K562 (cell line): Measurements from ENCODE around the gene USP10. TPM values are rescaled to one million over a fixed set of nuclear protein-coding genes. Genes with fewer than 3 reads are reported as not detected.

ENCODE experiments used
- ATAC-seq: fragments of 200-7000 bp; cut with Tn5 transposase; 3 replicates; pipeline ENCODE4 v1.9.1; 2020; ENCODE audit warnings: moderate library complexity
- BruUV-seq: library from RNA; stranded (reverse); fragments of 400-500 nt; replicated peaks from 2 replicates; lab custom pipeline; 2021; lab: Mats Ljungman, UMichigan
- CTCF ChIA-PET: fragments of 300-600 bp; formaldehyde crosslinking; extraction: SDS; loops from one replicate; lab custom pipeline; 2021; ENCODE audit warnings: low intra/inter-chr PET ratio; lab: Yijun Ruan, JAX
- POLR2A ChIA-PET: fragments of 300-600, 350-650 bp; sonication (Branson Sonifier 250); formaldehyde crosslinking; extraction: SDS; loops from one replicate; lab custom pipeline; 2021; ENCODE audit warnings: antibody characterized with exemption, inconsistent platforms; lab: Yijun Ruan, JAX
- DNase-seq, 4 experiments: peaks; one replicate each; pipeline versions ENCODE4 v3.0.0 to v3.0.0-alpha.2; 2011 to 2018; ENCODE audit warnings: low spot score in 3 of 4, mixed read lengths in 3 of 4; ENCODE audit errors: extremely low read depth in 1 of 4
- FAIRE-seq: peaks from 2 replicates; lab custom pipeline; 2011; peaks lifted over from hg19 to GRCh38; lab: Jason Lieb, UNC
- H2AFZ ChIP-seq: 2 replicates; pipeline ENCODE4 v1.6.0; 2011; ENCODE audit warnings: low read depth, low read length, control low read depth, inconsistent platforms
- H3K27ac ChIP-seq: fragments of 200-600 bp; 3 replicates; pipeline ENCODE4 v1.8.0; 2011; ENCODE audit warnings: low read depth, mild to moderate bottlenecking, control low read depth, inconsistent platforms, low read length, moderate library complexity, mixed read lengths; ENCODE audit errors: extremely low read depth
- H3K27me3 ChIP-seq, 2 experiments: fragments of 300-600 bp in 1 of 2; 2 replicates in 1 of 2; 3 replicates in 1 of 2; pipeline versions ENCODE4 v1.6.0 to v1.8.0; 2011; ENCODE audit warnings: inconsistent platforms in 2 of 2, low read length in 2 of 2, mild to moderate bottlenecking in 1 of 2, mixed read lengths in 1 of 2, moderate library complexity in 1 of 2; ENCODE audit not compliant: control insufficient read depth in 2 of 2, insufficient read depth in 2 of 2
- H3K36me3 ChIP-seq: fragments of 300-600 bp; 3 replicates; pipeline ENCODE4 v1.8.0; 2011; ENCODE audit warnings: mild to moderate bottlenecking, low read length, inconsistent platforms; ENCODE audit not compliant: control insufficient read depth, insufficient read depth
- H3K4me1 ChIP-seq, 2 experiments: fragments of 200-600 bp in 1 of 2; replicated peaks in 1 of 2; 2 replicates in 1 of 2; 3 replicates in 1 of 2; pipeline versions ENCODE4 v1.5.1 to v1.8.0; 2011; ENCODE audit warnings: inconsistent platforms in 2 of 2, low read length in 2 of 2, mild to moderate bottlenecking in 1 of 2, mixed read lengths in 1 of 2, moderate library complexity in 1 of 2; ENCODE audit not compliant: control insufficient read depth in 2 of 2, insufficient read depth in 2 of 2
- H3K4me2 ChIP-seq: 2 replicates; pipeline ENCODE4 v1.6.1; 2011; ENCODE audit warnings: low read length, control low read depth, inconsistent platforms, mixed read lengths; ENCODE audit not compliant: insufficient read depth
- H3K4me3 ChIP-seq: fragments of 200-600 bp; sonication (generic), shearing (Covaris generic); 2 replicates; pipeline ENCODE4 v1.5.1; 2016; ENCODE audit warnings: control low read depth, inconsistent platforms
- H3K79me2 ChIP-seq: fragments of 200-600 bp; 3 replicates; pipeline ENCODE4 v1.8.0; 2011; ENCODE audit warnings: low read length, inconsistent platforms; ENCODE audit not compliant: control insufficient read depth, insufficient read depth
- H3K9ac ChIP-seq, 2 experiments: 2 replicates each; pipeline versions ENCODE4 v1.6.0 to v1.6.1; 2011; ENCODE audit warnings: low read depth in 2 of 2, low read length in 2 of 2, control low read depth in 1 of 2, inconsistent platforms in 1 of 2, mild to moderate bottlenecking in 1 of 2, mixed read lengths in 1 of 2; ENCODE audit not compliant: insufficient read depth in 1 of 2
- H3K9me1 ChIP-seq: one replicate; pipeline ENCODE4 v1.6.0; 2011; ENCODE audit warnings: inconsistent platforms, mild to moderate bottlenecking, low read length, moderate library complexity; ENCODE audit not compliant: control insufficient read depth, insufficient read depth
- H3K9me3 ChIP-seq: replicated peaks from 2 replicates; pipeline ENCODE4 v1.5.1; 2011; ENCODE audit warnings: low read depth, low read length, inconsistent platforms; ENCODE audit not compliant: control insufficient read depth, insufficient read depth
- H4K20me1 ChIP-seq: replicated peaks from 2 replicates; pipeline ENCODE4 v1.6.1; 2011; ENCODE audit warnings: low read length, inconsistent platforms, mixed read lengths; ENCODE audit not compliant: control insufficient read depth, insufficient read depth
- E2F3 ChIP-seq: fragments of 250-450 bp; sonication (Bioruptor Pico); IDR thresholded peaks from 2 replicates; pipeline ENCODE4 v1.4.0; 2020; ENCODE audit warnings: mild to moderate bottlenecking
- KDM5B ChIP-seq: fragments of 200-600 bp; sonication (generic); IDR thresholded peaks from 2 replicates; pipeline ENCODE4 v1.6.1; 2012; ENCODE audit warnings: low read depth, mild to moderate bottlenecking, moderate library complexity, low read length, control low read depth, inconsistent platforms; ENCODE audit not compliant: insufficient replicate concordance
- NELFE ChIP-seq: IDR thresholded peaks from 2 replicates; pipeline ENCODE4 v1.6.1; 2011; ENCODE audit warnings: mild to moderate bottlenecking; ENCODE audit not compliant: insufficient read depth, insufficient read length
- PHF21A ChIP-seq: fragments of 450-650 bp; IDR thresholded peaks from 2 replicates; pipeline ENCODE4 v1.6.1; 2017; ENCODE audit warnings: low read depth, borderline replicate concordance
- ZNF121 ChIP-seq: sonication (generic); formaldehyde crosslinking; conservative IDR thresholded peaks from 2 replicates; pipeline ENCODE4 v1.8.0; 2022; ENCODE audit warnings: missing genetic modification reagents
- ZSCAN29 ChIP-seq: fragments of 450-650 bp; IDR thresholded peaks from 2 replicates; pipeline ENCODE4 v1.6.1; 2017
- WGBS: fragments of 100-300 bp; shearing (Covaris generic); methylation state at CpG from one replicate; pipeline ENCODE4 v1.1.6; 2016; ENCODE audit warnings: low coverage, mixed read lengths; ENCODE audit not compliant: insufficient coverage; ENCODE audit errors: missing lambda C conversion rate; 5-methylcytosine and 5-hydroxymethylcytosine counted together
- in situ Hi-C: fragments of 300-500 bp; cut with MboI; formaldehyde crosslinking; loops from 4 replicates; pipeline ENCODE4 v1.15.0; 2018; ENCODE audit warnings: inconsistent platforms, mixed read lengths
- intact Hi-C: fragments of 100-400 bp; cut with micrococcal nuclease; formaldehyde crosslinking; loops from 2 replicates; pipeline ENCODE4 v1.14.2; 2022
- polyA plus RNA-seq, 8 experiments: library from polyadenylated mRNA; depleted of rRNA in 4 of 8; stranded (reverse) in 5 of 8; unstranded in 3 of 8; fragments of >200 nt; fragmentation: Nextera tagmentation in 2 of 8; fragmentation: Illumina TruSeq in 1 of 8; extraction: Ambion mirVana in 2 of 8; extraction: Trizol in 1 of 8; gene quantifications; 2 replicates each; pipeline versions ENCODE4 v1.2.1 to v1.2.3, GENCODE V29; 2011 to 2014; ENCODE audit warnings: inconsistent platforms in 1 of 8, missing spikeins in 1 of 8
- total RNA-seq, 7 experiments: library from RNA; depleted of rRNA in 6 of 7; stranded (reverse); fragments of >200 nt in 6 of 7; fragmentation: Illumina TruSeq in 2 of 7; extraction: Trizol in 2 of 7; gene quantifications; 2 replicates each; pipeline versions ENCODE4 v1.2.1 to v1.2.3, GENCODE V29; 2011 to 2021; ENCODE audit warnings: low replicate concordance in 1 of 7
- TF ChIP-seq, protein P1 (sequence below): fragments of 450-650 bp; IDR thresholded peaks from 2 replicates; pipeline ENCODE4 v1.6.1; 2018; ENCODE audit not compliant: partially characterized antibody

The USP10 gene
- total and polyA plus RNA-seq, 9 of the 15 experiments (the other 6 are each of a cell fraction or from before 2014, with no cell fraction given): 61.7 to 197 (median 116) TPM

DNA sequence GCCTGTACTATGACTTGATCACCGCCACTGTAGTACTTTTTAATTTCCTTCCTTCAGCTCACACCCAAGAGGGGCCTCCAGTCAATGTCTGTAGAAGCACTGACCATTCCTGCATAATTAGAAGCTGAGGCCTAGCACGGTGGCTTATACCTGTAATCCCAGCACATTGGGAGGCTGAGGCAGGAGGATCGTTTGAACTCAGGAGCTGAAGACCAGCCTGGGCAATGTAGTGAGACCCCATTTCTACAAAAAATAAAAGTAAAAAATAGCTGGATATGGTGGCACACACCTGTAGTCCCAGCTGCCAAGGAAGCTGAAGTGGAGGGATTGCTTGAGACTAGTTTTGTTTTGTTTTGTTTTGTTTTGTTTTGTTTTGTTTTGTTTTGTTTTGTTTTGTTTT lies 45.6 kb upstream of the USP10 start:
- Histone ChIP-seq H3K79me2 (peaks cover 8% of the 10 kb centered on the region), H3K9me3 (no peaks in the 10 kb centered on the region), H3K9ac (no peak overlapping the region; a peak in 1 of 4 replicates), H3K27me3 (no peaks in the 10 kb centered on the region), H4K20me1 (peaks cover 4% of the 10 kb centered on the region; the same call in 1 of the 2 replicates), H3K27ac (no peak overlapping the region), H3K36me3 (peaks cover 68% of the 10 kb centered on the region), H3K4me3 (no peak overlapping the region), H3K9me1 (no peaks in the 10 kb centered on the region), H2AFZ (no peak overlapping the region), H3K4me2 (no peak overlapping the region), H3K4me1 (peaks cover 3 to 4% of the 10 kb centered on the region in 2 experiments; a peak in 4 of 5 replicates)
- no TSS peak for BruUV-seq
- intact Hi-C loops: no loop called here
- DNase-seq (no peak), FAIRE-seq (no peak), ATAC-seq (no peak)
- WGBS: 75% methylated on average over 3 of the region's 3 CpGs
- TF ChIP-seq ZNF121 (CRISPR knock-in tag): peak; percentile 76
- no peak for TF ChIP-seq E2F3 (CRISPR knock-in tag)
- ChIA-PET CTCF (no interaction called here), POLR2A (interaction anchor here (0.6 to 1.7 kb wide), 5 partner anchors 9 to 133 kb away, joined by 3 to 4 read pairs (median 3); no protein-coding TSS in a partner anchor)
- in situ Hi-C loops: no loop called here

DNA sequence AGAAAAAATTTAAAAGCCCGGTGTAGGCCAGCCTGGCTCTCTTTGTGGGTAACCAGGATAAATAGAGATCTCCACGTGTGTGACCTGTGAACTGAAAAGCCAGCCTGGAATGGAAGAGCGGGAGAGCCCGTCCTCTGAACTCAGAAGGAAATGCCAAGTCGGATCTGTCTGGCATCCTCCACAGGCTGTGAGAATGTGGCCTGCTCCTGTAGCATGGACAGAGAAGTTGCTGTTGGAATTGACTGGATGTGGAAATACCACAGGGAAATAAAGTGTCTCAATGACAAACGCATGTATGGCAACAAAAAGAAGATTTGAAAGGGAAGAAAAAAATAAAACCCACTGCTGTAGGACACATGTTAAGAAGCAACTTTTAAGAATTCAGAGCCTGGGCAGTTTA lies 44.8 kb upstream of the USP10 start:
- H3K4me1 ChIP-seq: no peaks in the 10 kb centered on the region; a peak in 2 of 5 replicates
- POLR2A ChIA-PET: interaction anchor here (1.7 kb wide), 1 partner anchor 17 kb away, joined by 4 read pairs; no protein-coding TSS in a partner anchor
- intact Hi-C loops (no loop called here), in situ Hi-C loops (no loop called here)
- WGBS: 68% methylated on average over 6 of the region's 6 CpGs
- H3K79me2 ChIP-seq: peaks cover 3% of the 10 kb centered on the region; the same call in 2 of the 3 replicates
- TF ChIP-seq KDM5B (no peak), ZSCAN29 (no peak), NELFE (no peak), PHF21A (no peak)
- TF ChIP-seq, protein P1, sequence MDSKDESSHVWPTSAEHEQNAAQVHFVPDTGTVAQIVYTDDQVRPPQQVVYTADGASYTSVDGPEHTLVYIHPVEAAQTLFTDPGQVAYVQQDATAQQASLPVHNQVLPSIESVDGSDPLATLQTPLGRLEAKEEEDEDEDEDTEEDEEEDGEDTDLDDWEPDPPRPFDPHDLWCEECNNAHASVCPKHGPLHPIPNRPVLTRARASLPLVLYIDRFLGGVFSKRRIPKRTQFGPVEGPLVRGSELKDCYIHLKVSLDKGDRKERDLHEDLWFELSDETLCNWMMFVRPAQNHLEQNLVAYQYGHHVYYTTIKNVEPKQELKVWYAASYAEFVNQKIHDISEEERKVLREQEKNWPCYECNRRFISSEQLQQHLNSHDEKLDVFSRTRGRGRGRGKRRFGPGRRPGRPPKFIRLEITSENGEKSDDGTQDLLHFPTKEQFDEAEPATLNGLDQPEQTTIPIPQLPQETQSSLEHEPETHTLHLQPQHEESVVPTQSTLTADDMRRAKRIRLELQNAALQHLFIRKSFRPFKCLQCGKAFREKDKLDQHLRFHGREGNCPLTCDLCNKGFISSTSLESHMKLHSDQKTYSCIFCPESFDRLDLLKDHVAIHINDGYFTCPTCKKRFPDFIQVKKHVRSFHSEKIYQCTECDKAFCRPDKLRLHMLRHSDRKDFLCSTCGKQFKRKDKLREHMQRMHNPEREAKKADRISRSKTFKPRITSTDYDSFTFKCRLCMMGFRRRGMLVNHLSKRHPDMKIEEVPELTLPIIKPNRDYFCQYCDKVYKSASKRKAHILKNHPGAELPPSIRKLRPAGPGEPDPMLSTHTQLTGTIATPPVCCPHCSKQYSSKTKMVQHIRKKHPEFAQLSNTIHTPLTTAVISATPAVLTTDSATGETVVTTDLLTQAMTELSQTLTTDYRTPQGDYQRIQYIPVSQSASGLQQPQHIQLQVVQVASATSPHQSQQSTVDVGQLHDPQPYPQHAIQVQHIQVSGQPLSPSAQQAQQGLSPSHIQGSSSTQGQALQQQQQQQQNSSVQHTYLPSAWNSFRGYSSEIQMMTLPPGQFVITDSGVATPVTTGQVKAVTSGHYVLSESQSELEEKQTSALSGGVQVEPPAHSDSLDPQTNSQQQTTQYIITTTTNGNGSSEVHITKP: no peak
- H3K27ac ChIP-seq: no peak overlapping the region
- no peaks in the 10 kb centered on the region for H3K9me3 ChIP-seq
- H3K4me2 ChIP-seq: no peak overlapping the region
- CTCF ChIA-PET: no interaction called here
- peaks cover 76% of the 10 kb centered on the region for H3K36me3 ChIP-seq
- H2AFZ ChIP-seq: no peak overlapping the region
- no TSS peak for BruUV-seq
- FAIRE-seq: no peak
- H3K4me3 ChIP-seq: no peak overlapping the region
- H3K9ac ChIP-seq: no peak overlapping the region
- no peaks in the 10 kb centered on the region for H3K9me1 ChIP-seq
- H3K27me3 ChIP-seq: no peaks in the 10 kb centered on the region
- ATAC-seq: no peak
- peaks cover 2% of the 10 kb centered on the region; the same call in 1 of the 2 replicates for H4K20me1 ChIP-seq
- no peak for DNase-seq
